H1 (cell line): ENCODE measurements around the gene MYLK4. TPM values are rescaled to one million over a fixed set of nuclear protein-coding genes. Genes with fewer than 3 reads are reported as not detected.

Experiments
- CTCF ChIA-PET: fragments of 300-600 bp; sonication (Branson Sonifier 250); formaldehyde crosslinking; loops from one replicate; lab custom pipeline; 2021; ENCODE audit not compliant: partially characterized antibody; lab: Charles Lee
- POLR2A ChIA-PET: fragments of 300-600 bp; sonication (Branson Sonifier 250); formaldehyde crosslinking; loops from one replicate; lab custom pipeline; 2021; ENCODE audit warnings: inconsistent platforms; ENCODE audit not compliant: partially characterized antibody; lab: Charles Lee
- DNase-seq, 2 experiments: peaks; one replicate each; pipeline versions ENCODE4 v3.0.0 to v3.0.0-alpha.2; 2010 to 2022; ENCODE audit warnings: low spot score in 2 of 2, low read depth in 1 of 2, mixed read lengths in 1 of 2
- FAIRE-seq: peaks from 2 replicates; lab custom pipeline; 2011; peaks lifted over from hg19 to GRCh38; lab: Jason Lieb, UNC
- H2AFZ ChIP-seq: 2 replicates; pipeline ENCODE4 v1.8.1; 2012; ENCODE audit warnings: low read length, inconsistent platforms
- H2AK5ac ChIP-seq: 2 replicates; pipeline ENCODE4 v1.6.1; 2013; ENCODE audit warnings: low read depth, low read length
- H2BK120ac ChIP-seq: replicated peaks from 2 replicates; pipeline ENCODE3; 2013; ENCODE audit warnings: low read depth, low read length, inconsistent platforms
- H2BK12ac ChIP-seq: 2 replicates; pipeline ENCODE4 v1.6.1; 2013; ENCODE audit warnings: low read depth, low read length
- H2BK15ac ChIP-seq: 2 replicates; pipeline ENCODE4 v1.6.1; 2013; ENCODE audit warnings: low read length
- H2BK20ac ChIP-seq: 2 replicates; pipeline ENCODE4 v1.6.1; 2013; ENCODE audit warnings: low read length
- H2BK5ac ChIP-seq: 2 replicates; pipeline ENCODE4 v1.6.1; 2013; ENCODE audit warnings: low read depth, low read length
- H3K14ac ChIP-seq: 2 replicates; pipeline ENCODE4 v1.6.1; 2013; ENCODE audit warnings: inconsistent platforms; ENCODE audit not compliant: insufficient read length
- H3K18ac ChIP-seq: 2 replicates; pipeline ENCODE4 v1.6.1; 2013; ENCODE audit warnings: low read length; ENCODE audit errors: extremely low read depth
- H3K23ac ChIP-seq: 2 replicates; pipeline ENCODE4 v1.6.1; 2013; ENCODE audit warnings: inconsistent platforms; ENCODE audit not compliant: insufficient read length
- H3K23me2 ChIP-seq: 2 replicates; pipeline ENCODE4 v1.6.1; 2013; ENCODE audit warnings: low read depth, low read length
- H3K27ac ChIP-seq: 2 replicates; pipeline ENCODE4 v1.6.1; 2011; ENCODE audit warnings: low read depth, low read length, inconsistent platforms
- H3K27me3 ChIP-seq, 4 experiments: replicated peaks in 1 of 4; 1 replicate in 1 of 4; 2 replicates in 3 of 4; pipeline versions ENCODE4 v1.6.1 to v1.8.1; 2011 to 2013; ENCODE audit warnings: low read length in 3 of 4, mild to moderate bottlenecking in 3 of 4, inconsistent platforms in 2 of 4, mixed read lengths in 2 of 4, moderate library complexity in 1 of 4; ENCODE audit not compliant: control insufficient read depth in 3 of 4, insufficient read depth in 3 of 4; ENCODE audit errors: extremely low read depth in 1 of 4
- H3K36me3 ChIP-seq, 4 experiments: 2 replicates each; pipeline versions ENCODE4 v1.6.1 to v1.8.1; 2011 to 2013; ENCODE audit warnings: mild to moderate bottlenecking in 4 of 4, low read length in 3 of 4, moderate library complexity in 2 of 4, control low read depth in 1 of 4, inconsistent platforms in 1 of 4; ENCODE audit not compliant: insufficient read depth in 4 of 4, control insufficient read depth in 2 of 4
- H3K4ac ChIP-seq: replicated peaks from 2 replicates; pipeline ENCODE3; 2013; ENCODE audit warnings: low read length, low read depth, mixed read lengths, inconsistent platforms; ENCODE audit not compliant: insufficient read length
- H3K4me1 ChIP-seq, 4 experiments: replicated peaks in 1 of 4; 1 replicate in 1 of 4; 2 replicates in 3 of 4; pipeline versions ENCODE4 v1.6.1 to v1.8.1; 2011 to 2013; ENCODE audit warnings: low read length in 3 of 4, inconsistent platforms in 2 of 4, mixed read lengths in 1 of 4; ENCODE audit not compliant: insufficient read depth in 4 of 4, control insufficient read depth in 3 of 4
- H3K4me2 ChIP-seq, 2 experiments: 2 replicates each; pipeline versions ENCODE4 v1.6.1 to v1.8.1; 2011 to 2013; ENCODE audit warnings: low read depth in 2 of 2, low read length in 2 of 2, control low read depth in 1 of 2, inconsistent platforms in 1 of 2, mild to moderate bottlenecking in 1 of 2; ENCODE audit not compliant: insufficient read depth in 1 of 2
- H3K4me3 ChIP-seq, 4 experiments: fragments of 200-600, 300-600 bp in 1 of 4; sonication (generic), shearing (Covaris generic), sonication (Bioruptor Twin) in 1 of 4; 2 replicates each; pipeline versions ENCODE4 v1.5.1 to v1.8.1; 2011 to 2016; ENCODE audit warnings: low read length in 4 of 4, low read depth in 3 of 4, control low read depth in 2 of 4, inconsistent platforms in 2 of 4, mild to moderate bottlenecking in 2 of 4, mixed read lengths in 1 of 4, moderate library complexity in 1 of 4; ENCODE audit not compliant: insufficient read depth in 2 of 4; ENCODE audit errors: extremely low read depth in 1 of 4
- H3K56ac ChIP-seq: replicated peaks from 2 replicates; pipeline ENCODE3; 2013; ENCODE audit warnings: low read depth, mild to moderate bottlenecking, mixed read lengths, low read length, inconsistent platforms; ENCODE audit not compliant: insufficient read length
- H3K79me1 ChIP-seq: 2 replicates; pipeline ENCODE4 v1.6.1; 2013; ENCODE audit warnings: low read depth, low read length, control low read depth
- H3K79me2 ChIP-seq, 2 experiments: 2 replicates each; pipeline versions ENCODE4 v1.6.1 to v1.8.1; 2012 to 2013; ENCODE audit warnings: low read length in 2 of 2, mild to moderate bottlenecking in 2 of 2, inconsistent platforms in 1 of 2; ENCODE audit not compliant: insufficient read depth in 2 of 2, control insufficient read depth in 1 of 2
- H3K9ac ChIP-seq, 4 experiments: replicated peaks in 1 of 4; 1 replicate in 1 of 4; 2 replicates in 3 of 4; pipeline versions ENCODE4 v1.6.1 to v1.8.1; 2011 to 2013; ENCODE audit warnings: low read depth in 3 of 4, low read length in 3 of 4, control low read depth in 2 of 4, mild to moderate bottlenecking in 2 of 4, moderate library complexity in 2 of 4, inconsistent platforms in 1 of 4; ENCODE audit errors: extremely low read depth in 1 of 4
- H3K9me3 ChIP-seq, 2 experiments: 2 replicates each; pipeline versions ENCODE4 v1.6.1 to v1.8.1; 2012 to 2013; ENCODE audit warnings: mild to moderate bottlenecking in 2 of 2, moderate library complexity in 2 of 2, control low read depth in 1 of 2, inconsistent platforms in 1 of 2, low read depth in 1 of 2, low read length in 1 of 2, mixed read lengths in 1 of 2; ENCODE audit not compliant: insufficient read depth in 2 of 2
- H4K20me1 ChIP-seq, 2 experiments: replicated peaks in 1 of 2; 2 replicates each; pipeline versions ENCODE3 to v1.8.1; 2011 to 2013; ENCODE audit warnings: inconsistent platforms in 2 of 2, low read length in 2 of 2, mild to moderate bottlenecking in 1 of 2; ENCODE audit not compliant: insufficient read depth in 2 of 2, control insufficient read depth in 1 of 2
- H4K5ac ChIP-seq: 2 replicates; pipeline ENCODE4 v1.6.1; 2013; ENCODE audit warnings: low read length, low read depth, mixed read lengths, inconsistent platforms; ENCODE audit not compliant: insufficient read length
- H4K8ac ChIP-seq: 2 replicates; pipeline ENCODE4 v1.8.0; 2013; ENCODE audit warnings: mild to moderate bottlenecking, moderate library complexity, low read length, inconsistent platforms; ENCODE audit not compliant: insufficient read depth; ENCODE audit errors: extremely low read depth
- H4K91ac ChIP-seq: replicated peaks from 2 replicates; pipeline ENCODE3; 2013; ENCODE audit warnings: low read length, mixed read lengths, inconsistent platforms; ENCODE audit not compliant: insufficient read length
- RNF2 ChIP-seq: fragments of 200-900, 300-1000 bp; sonication (generic); IDR thresholded peaks from 2 replicates; pipeline ENCODE4 v1.7.1; 2016; ENCODE audit warnings: borderline replicate concordance, low read depth, mild to moderate bottlenecking, antibody characterized with exemption, low read length; ENCODE audit not compliant: poor library complexity, severe bottlenecking; ENCODE audit errors: missing control alignments
- TEAD4 ChIP-seq: IDR thresholded peaks from 2 replicates; pipeline ENCODE4 v1.6.1; 2012; ENCODE audit warnings: low read depth, low read length, inconsistent platforms, mixed read lengths
- WGBS, 2 experiments: shearing (Covaris generic) in 1 of 2; methylation state at CpG; one replicate each; pipeline versions ENCODE4 v1.1.6 to v1.1.7; 2013 to 2015; ENCODE audit warnings: low lambda C conversion rate in 2 of 2, mixed read lengths in 2 of 2, inconsistent platforms in 1 of 2, low coverage in 1 of 2, missing lambda C conversion rate in 1 of 2; ENCODE audit not compliant: insufficient replicate concordance in 2 of 2, insufficient coverage in 1 of 2, insufficient read length in 1 of 2; ENCODE audit errors: extremely low coverage in 1 of 2, missing lambda C conversion rate in 1 of 2; 5-methylcytosine and 5-hydroxymethylcytosine counted together
- polyA plus RNA-seq, 7 experiments: library from polyadenylated mRNA; depleted of rRNA in 3 of 7; stranded (reverse) in 5 of 7; unstranded in 2 of 7; fragments of >200 nt in 5 of 7; fragments of 200-250 nt in 2 of 7; gene quantifications; 1 replicate in 5 of 7; 2 replicates in 1 of 7; 4 replicates in 1 of 7; pipeline versions ENCODE4 v1.2.1 to v1.2.3, GENCODE V29; 2011 to 2013; ENCODE audit warnings: missing spikeins in 2 of 7, mixed read lengths in 2 of 7
- total RNA-seq: library from RNA; stranded (reverse); fragmentation: NEBNext Ultra II Directional; extraction: Animal tissue kit (Norgen Biotek cat#: 25700); gene quantifications from 2 replicates; pipeline ENCODE4 v1.2.1, GENCODE V29; 2021

MYLK4 gene
- total and polyA plus RNA-seq, 2 of the 8 experiments (the other 6 are each of a cell fraction or from before 2014, with no cell fraction given): 0.11 to 0.17 TPM

DNA sequence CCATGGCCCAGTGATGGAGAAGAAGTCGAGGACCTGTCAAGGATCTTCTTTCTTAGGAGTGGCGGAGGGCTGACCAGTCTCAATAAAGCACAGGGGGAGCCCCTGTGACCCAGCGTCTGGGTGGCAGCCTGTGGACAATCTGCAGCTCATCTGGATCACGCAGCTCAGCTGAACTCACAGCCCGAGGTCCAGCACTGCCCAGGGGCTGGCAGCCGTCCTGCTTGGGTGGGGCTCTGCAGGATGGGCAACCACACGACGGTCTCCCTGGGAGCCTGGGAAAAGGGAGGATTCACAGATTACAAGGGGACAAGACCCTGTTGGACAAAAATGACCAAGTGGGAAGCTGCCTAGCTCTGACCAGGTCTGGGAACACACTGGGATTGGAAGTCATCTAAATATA lies 110.8 kb downstream of the MYLK4 start:
- Histone ChIP-seq H3K27me3 (peaks cover 0 to 2% (median 0%) of the 10 kb centered on the region in 4 experiments; a peak in 2 of 7 replicates), H3K36me3 (no peaks in the 10 kb centered on the region), H4K8ac (no peak overlapping the region), H3K4me3 (no peak overlapping the region), H2AFZ (no peak overlapping the region), H3K18ac (peak overlapping the region; percentile 41; the same call in 1 of the 2 replicates), H3K79me2 (no peaks in the 10 kb centered on the region), H2BK15ac (peak overlapping the region; percentile 61; the same call in 1 of the 2 replicates), H3K23ac (no peak overlapping the region), H2BK20ac (peak overlapping the region; percentile 90), H2BK5ac (no peak overlapping the region), H3K9me3 (no peaks in the 10 kb centered on the region), H3K4ac (no peak overlapping the region), H3K4me1 (peaks cover 3 to 11% (median 4%) of the 10 kb centered on the region in 4 experiments), H2BK120ac (no peak overlapping the region), H3K4me2 (no peak overlapping the region), H3K56ac (no peak overlapping the region), H3K23me2 (no peaks in the 10 kb centered on the region), H4K5ac (no peak overlapping the region), H4K20me1 (no peaks in the 10 kb centered on the region), H3K9ac (no peak overlapping the region), H3K79me1 (no peaks in the 10 kb centered on the region), H2BK12ac (0 out of 2 replicates have a peak overlapping the region, but pooled peaks have one; percentile 17), H3K14ac (no peak overlapping the region), H2AK5ac (no peak overlapping the region), H4K91ac (no peak overlapping the region), H3K27ac (no peak overlapping the region)
- FAIRE-seq: no peak
- WGBS, 2 experiments: 95% methylated on average over 7 of the region's 8 CpGs; no CpG with 5 or more reads in 1 of the 2 experiments
- DNase-seq: peak in 1 of 2 experiments; percentile 37
- POLR2A ChIA-PET: no interaction called here
- CTCF ChIA-PET: interaction anchor here (0.6 to 1.4 kb wide), 5 partner anchors 44 to 854 kb away, joined by 3 to 4 read pairs (median 3); no protein-coding TSS in a partner anchor
- TF ChIP-seq RNF2 (no peak), TEAD4 (no peak)
